DND-41 (cell line): Measurements from ENCODE around the gene CYTH4.

Experiments used
- EZH2 ChIP-seq: IDR thresholded peaks from 3 replicates; pipeline ENCODE4 v1.6.1; 2012; ENCODE audit warnings: borderline replicate concordance, low read depth, mild to moderate bottlenecking, moderate library complexity, low read length, inconsistent platforms; ENCODE audit not compliant: severe bottlenecking
- TF ChIP-seq, protein P1 (sequence below): IDR thresholded peaks from 2 replicates; pipeline ENCODE4 v1.5.1; 2012; ENCODE audit warnings: borderline replicate concordance, low read length, moderate library complexity, mild to moderate bottlenecking; ENCODE audit not compliant: poor library complexity, severe bottlenecking; ENCODE audit errors: extremely low read depth

DNA sequence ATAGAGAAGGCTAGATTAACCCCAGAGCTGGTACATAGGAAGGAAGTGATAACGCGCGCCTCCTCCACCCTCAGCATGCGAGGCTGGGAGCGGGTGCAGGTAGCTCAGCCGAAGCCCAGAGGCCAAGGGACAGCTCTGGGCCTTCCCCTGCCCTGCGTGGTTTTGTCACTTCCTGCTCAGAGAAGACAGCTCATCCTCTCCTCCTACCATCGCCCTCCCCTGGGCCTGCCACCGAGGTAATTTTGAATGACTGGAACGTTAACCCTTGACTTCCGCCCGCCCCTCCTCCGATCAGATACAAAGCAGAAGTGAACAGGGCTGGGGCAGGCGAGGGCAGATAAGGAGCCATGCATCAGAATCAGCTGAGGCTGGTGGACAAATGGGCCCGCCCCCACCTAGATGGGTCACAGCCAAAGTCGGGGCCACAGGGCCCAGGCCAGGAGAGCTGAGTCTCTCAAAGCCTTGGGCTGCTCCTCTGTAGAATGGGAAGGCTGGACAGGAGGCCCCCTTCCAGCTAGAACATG is 39.9 kb upstream of the CYTH4 start:
- no peak for TF ChIP-seq EZH2
- TF ChIP-seq, protein P1, sequence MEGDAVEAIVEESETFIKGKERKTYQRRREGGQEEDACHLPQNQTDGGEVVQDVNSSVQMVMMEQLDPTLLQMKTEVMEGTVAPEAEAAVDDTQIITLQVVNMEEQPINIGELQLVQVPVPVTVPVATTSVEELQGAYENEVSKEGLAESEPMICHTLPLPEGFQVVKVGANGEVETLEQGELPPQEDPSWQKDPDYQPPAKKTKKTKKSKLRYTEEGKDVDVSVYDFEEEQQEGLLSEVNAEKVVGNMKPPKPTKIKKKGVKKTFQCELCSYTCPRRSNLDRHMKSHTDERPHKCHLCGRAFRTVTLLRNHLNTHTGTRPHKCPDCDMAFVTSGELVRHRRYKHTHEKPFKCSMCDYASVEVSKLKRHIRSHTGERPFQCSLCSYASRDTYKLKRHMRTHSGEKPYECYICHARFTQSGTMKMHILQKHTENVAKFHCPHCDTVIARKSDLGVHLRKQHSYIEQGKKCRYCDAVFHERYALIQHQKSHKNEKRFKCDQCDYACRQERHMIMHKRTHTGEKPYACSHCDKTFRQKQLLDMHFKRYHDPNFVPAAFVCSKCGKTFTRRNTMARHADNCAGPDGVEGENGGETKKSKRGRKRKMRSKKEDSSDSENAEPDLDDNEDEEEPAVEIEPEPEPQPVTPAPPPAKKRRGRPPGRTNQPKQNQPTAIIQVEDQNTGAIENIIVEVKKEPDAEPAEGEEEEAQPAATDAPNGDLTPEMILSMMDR, result no peak
